Putamen (tissue), 1 donor: Measurements from ENCODE around the gene ELP6.
"Not testable (repeated sequence)": the region's sequence is repeated elsewhere in the genome, so short reads cannot be mapped to it uniquely, and the experiment has no call there.

Source experiments
- DNase-seq: peaks from one replicate; pipeline ENCODE4 v3.0.0-alpha.2; 2016; ENCODE audit warnings: low spot score

ELP6 gene

GRCh38 chr3:47512416-47513124, 942 bp downstream of the ELP6 start:
- DNase-seq = no peak

- DNase-seq = not testable (repeated sequence)
Observed at GRCh38 chr3:47505267-47505666, 8.2 kb downstream of the ELP6 start.

- no peak for DNase-seq
Observed at GRCh38 chr3:47504113-47504512, 9.4 kb downstream of the ELP6 start.

- DNase-seq = no peak
Observed at GRCh38 chr3:47503033-47503432, 10.5 kb downstream of the ELP6 start.

- no peak for DNase-seq
Observed at GRCh38 chr3:47496892-47497291, 16.6 kb downstream of the ELP6 start.

GRCh38 chr3:47495886-47496285, 17.6 kb downstream of the ELP6 start:
- DNase-seq = no peak

- DNase-seq = no peak
Observed at GRCh38 chr3:47495111-47495510, 18.4 kb downstream of the ELP6 start.

- no peak for DNase-seq
Observed at GRCh38 chr3:47491777-47492176, 21.7 kb downstream of the ELP6 start.

- no peak for DNase-seq
Observed at GRCh38 chr3:47491186-47491585, 22.3 kb downstream of the ELP6 start.

GRCh38 chr3:47487265-47487664, 26.2 kb downstream of the ELP6 start:
- DNase-seq = no peak

GRCh38 chr3:47485812-47486211, 27.7 kb downstream of the ELP6 start:
- no peak for DNase-seq

- DNase-seq = no peak
Observed at GRCh38 chr3:47482366-47482765, 31.1 kb downstream of the ELP6 start.

- DNase-seq = not testable (repeated sequence)
Observed at GRCh38 chr3:47481763-47482162, 31.7 kb downstream of the ELP6 start.

GRCh38 chr3:47480267-47480666, 33.2 kb downstream of the ELP6 start:
- DNase-seq = not testable (repeated sequence)

GRCh38 chr3:47479826-47480160, 33.7 kb downstream of the ELP6 start:
- no peak for DNase-seq

GRCh38 chr3:47478022-47478421, 35.5 kb downstream of the ELP6 start:
- DNase-seq = no peak

- DNase-seq = no peak
Observed at GRCh38 chr3:47476644-47477199, 36.8 kb downstream of the ELP6 start.

GRCh38 chr3:47476330-47476626, 37.2 kb downstream of the ELP6 start:
- no peak for DNase-seq

GRCh38 chr3:47475570-47476329, 37.8 kb downstream of the ELP6 start, which contains the start of gene SCAP:
Gene SCAP, minus strand, starts transcription at chr3:47475941. Its CDS starts 32,948 bp downstream, at chr3:47442993.
- peak; percentile 85 for DNase-seq

- DNase-seq = peak; percentile 20
Observed at GRCh38 chr3:47475029-47475569, 38.4 kb downstream of the ELP6 start.

GRCh38 chr3:47473391-47473790, 40.1 kb downstream of the ELP6 start:
- DNase-seq = no peak

GRCh38 chr3:47469616-47470015, 43.9 kb downstream of the ELP6 start:
- DNase-seq = no peak

GRCh38 chr3:47468315-47468714, 45.2 kb downstream of the ELP6 start:
- not testable (repeated sequence) for DNase-seq
